Ishikawa (cell line): ENCODE data around the gene TIMM50.

Source experiments
- CEBPB ChIP-seq: IDR thresholded peaks from 2 replicates; pipeline ENCODE4 v1.6.1; 2012
- CREB1 ChIP-seq: IDR thresholded peaks from 2 replicates; pipeline ENCODE4 v1.6.1; 2012; ENCODE audit warnings: low read depth
- EGR1 ChIP-seq: IDR thresholded peaks from 2 replicates; pipeline ENCODE4 v1.6.1; 2012
- EP300 ChIP-seq: IDR thresholded peaks from 2 replicates; pipeline ENCODE4 v1.6.1; 2012; ENCODE audit warnings: borderline replicate concordance
- FOXM1 ChIP-seq: IDR thresholded peaks from 2 replicates; pipeline ENCODE4 v1.6.1; 2012; ENCODE audit warnings: low read depth, borderline replicate concordance
- NFIC ChIP-seq: IDR thresholded peaks from 2 replicates; pipeline ENCODE4 v1.6.1; 2012
- RAD21 ChIP-seq: IDR thresholded peaks from 2 replicates; pipeline ENCODE4 v1.6.1; 2012; ENCODE audit warnings: low read depth
- TAF1 ChIP-seq: IDR thresholded peaks from 2 replicates; pipeline ENCODE4 v1.6.1; 2012; ENCODE audit warnings: low read depth, mild to moderate bottlenecking
- TCF12 ChIP-seq: IDR thresholded peaks from 2 replicates; pipeline ENCODE4 v1.6.1; 2012; ENCODE audit warnings: low read depth
- TEAD4 ChIP-seq: IDR thresholded peaks from 2 replicates; pipeline ENCODE4 v1.6.1; 2012
- YY1 ChIP-seq: IDR thresholded peaks from 2 replicates; pipeline ENCODE4 v1.6.1; 2012; ENCODE audit warnings: low read depth
- ZBTB7A ChIP-seq: IDR thresholded peaks from 2 replicates; pipeline ENCODE4 v1.6.1; 2012; ENCODE audit warnings: low read depth
- TF ChIP-seq, protein P1 (sequence below): IDR thresholded peaks from 2 replicates; pipeline ENCODE4 v1.6.1; 2012; ENCODE audit warnings: low read depth, mild to moderate bottlenecking
- TF ChIP-seq, protein P2 (sequence below): IDR thresholded peaks from 2 replicates; pipeline ENCODE4 v1.6.1; 2012
- TF ChIP-seq, protein P3 (sequence below): IDR thresholded peaks from 2 replicates; pipeline ENCODE4 v1.6.1; 2012

TIMM50 gene

DNA sequence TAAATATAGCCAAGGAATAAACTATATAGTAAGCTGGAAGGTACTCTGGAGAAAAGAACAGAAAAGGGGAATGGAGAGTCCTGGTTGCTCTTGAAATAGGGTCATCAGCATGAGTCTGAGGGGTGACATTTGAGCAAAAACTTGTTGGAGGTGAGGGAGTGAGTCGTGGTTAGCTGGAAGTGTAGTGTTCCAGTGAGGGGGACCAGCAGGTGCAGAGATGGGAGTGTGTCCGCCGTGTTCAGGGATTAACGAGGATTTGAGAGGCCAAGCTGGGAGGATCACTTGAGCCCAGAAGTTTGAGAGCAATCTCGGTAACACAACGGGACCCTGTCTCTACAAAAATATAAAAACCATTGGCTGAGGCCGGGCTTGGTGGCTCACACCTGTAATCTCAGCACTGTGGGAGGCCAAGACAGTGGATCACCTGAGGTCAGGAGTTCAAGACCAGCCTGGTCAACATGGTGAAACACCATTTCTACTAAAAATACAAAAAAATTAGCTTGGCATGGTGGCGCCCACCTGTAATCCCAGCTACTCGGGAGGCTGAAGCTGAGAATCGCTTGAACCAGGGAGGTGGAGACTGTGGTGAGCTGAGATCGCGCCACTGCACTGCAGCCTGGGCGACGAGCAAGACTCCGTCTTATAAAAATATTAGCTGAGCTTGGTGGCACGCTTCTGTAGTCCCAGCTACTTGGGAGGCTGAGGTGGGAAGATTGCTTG lies 34.1 kb upstream of the TIMM50 start:
- no peak for TF ChIP-seq FOXM1
- no peak for TF ChIP-seq YY1
- TF ChIP-seq, protein P1, sequence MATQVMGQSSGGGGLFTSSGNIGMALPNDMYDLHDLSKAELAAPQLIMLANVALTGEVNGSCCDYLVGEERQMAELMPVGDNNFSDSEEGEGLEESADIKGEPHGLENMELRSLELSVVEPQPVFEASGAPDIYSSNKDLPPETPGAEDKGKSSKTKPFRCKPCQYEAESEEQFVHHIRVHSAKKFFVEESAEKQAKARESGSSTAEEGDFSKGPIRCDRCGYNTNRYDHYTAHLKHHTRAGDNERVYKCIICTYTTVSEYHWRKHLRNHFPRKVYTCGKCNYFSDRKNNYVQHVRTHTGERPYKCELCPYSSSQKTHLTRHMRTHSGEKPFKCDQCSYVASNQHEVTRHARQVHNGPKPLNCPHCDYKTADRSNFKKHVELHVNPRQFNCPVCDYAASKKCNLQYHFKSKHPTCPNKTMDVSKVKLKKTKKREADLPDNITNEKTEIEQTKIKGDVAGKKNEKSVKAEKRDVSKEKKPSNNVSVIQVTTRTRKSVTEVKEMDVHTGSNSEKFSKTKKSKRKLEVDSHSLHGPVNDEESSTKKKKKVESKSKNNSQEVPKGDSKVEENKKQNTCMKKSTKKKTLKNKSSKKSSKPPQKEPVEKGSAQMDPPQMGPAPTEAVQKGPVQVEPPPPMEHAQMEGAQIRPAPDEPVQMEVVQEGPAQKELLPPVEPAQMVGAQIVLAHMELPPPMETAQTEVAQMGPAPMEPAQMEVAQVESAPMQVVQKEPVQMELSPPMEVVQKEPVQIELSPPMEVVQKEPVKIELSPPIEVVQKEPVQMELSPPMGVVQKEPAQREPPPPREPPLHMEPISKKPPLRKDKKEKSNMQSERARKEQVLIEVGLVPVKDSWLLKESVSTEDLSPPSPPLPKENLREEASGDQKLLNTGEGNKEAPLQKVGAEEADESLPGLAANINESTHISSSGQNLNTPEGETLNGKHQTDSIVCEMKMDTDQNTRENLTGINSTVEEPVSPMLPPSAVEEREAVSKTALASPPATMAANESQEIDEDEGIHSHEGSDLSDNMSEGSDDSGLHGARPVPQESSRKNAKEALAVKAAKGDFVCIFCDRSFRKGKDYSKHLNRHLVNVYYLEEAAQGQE, result no peak
- no peak for TF ChIP-seq TAF1
- TF ChIP-seq, protein P2, sequence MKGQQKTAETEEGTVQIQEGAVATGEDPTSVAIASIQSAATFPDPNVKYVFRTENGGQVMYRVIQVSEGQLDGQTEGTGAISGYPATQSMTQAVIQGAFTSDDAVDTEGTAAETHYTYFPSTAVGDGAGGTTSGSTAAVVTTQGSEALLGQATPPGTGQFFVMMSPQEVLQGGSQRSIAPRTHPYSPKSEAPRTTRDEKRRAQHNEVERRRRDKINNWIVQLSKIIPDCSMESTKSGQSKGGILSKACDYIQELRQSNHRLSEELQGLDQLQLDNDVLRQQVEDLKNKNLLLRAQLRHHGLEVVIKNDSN, result no peak

DNA sequence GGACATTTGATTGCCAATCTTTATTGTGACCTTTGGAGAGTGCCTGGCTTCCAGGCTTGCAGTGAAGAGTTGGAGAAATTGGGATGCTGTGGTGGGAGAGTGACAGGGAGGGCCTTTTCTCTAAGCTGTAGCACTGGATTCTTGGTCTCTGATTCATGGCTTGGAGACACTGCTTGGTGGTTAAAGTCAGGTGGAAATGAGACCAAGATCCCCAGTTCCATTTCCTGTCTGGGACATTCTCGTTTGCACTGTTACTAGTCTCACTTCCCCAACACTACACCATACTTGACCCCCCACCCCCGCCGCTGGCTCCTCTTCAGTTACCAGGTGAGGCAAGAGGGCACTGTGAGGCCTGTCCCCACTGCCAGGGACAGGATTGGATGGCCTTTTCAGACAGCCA lies 32.4 kb upstream of the TIMM50 start:
- TF ChIP-seq, protein P3, sequence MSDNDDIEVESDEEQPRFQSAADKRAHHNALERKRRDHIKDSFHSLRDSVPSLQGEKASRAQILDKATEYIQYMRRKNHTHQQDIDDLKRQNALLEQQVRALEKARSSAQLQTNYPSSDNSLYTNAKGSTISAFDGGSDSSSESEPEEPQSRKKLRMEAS, result no peak
- TF ChIP-seq, protein P2, result no peak
- TF ChIP-seq TAF1 (no peak), YY1 (no peak), ZBTB7A (no peak), CREB1 (no peak), EGR1 (no peak), NFIC (no peak)

DNA sequence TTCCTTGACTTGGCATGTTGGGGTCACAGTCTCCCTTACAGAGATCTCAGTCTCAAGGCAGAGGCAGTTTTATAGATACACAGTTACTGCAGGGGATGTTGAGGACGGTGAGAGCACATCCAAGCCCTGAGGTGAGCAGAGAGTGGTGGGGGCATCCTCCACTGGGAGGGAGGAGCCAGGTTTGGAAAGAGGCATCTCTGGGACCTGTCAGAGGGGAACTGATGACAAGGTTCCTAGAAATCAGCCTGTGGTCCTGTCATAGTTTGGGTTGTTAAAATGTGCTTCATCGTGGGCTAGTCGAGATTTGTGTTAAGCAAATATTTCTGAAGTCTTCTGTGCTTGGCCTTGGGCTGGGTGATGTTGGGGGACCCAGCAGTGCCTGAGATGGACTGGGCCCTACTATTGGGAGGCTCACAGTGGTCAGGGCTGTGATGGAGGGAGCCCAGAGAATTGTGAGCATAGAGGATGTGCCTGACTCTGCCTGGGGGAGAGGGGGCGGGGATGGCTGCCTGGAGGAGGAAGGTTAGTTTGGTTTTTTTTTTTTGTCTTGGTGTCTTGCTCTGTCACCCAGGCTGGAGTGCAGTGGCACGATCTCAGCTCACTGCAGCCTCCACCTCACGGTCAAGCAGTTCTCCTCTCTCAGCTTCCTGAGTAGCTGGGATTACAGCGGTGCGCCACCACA lies 31.4 kb upstream of the TIMM50 start:
- TF ChIP-seq EP300, result no peak
- TF ChIP-seq TAF1, result no peak
- TF ChIP-seq YY1, result no peak
- no peak for TF ChIP-seq FOXM1
- TF ChIP-seq RAD21, result no peak
- TF ChIP-seq TEAD4, result no peak
- no peak for TF ChIP-seq CREB1
- no peak for TF ChIP-seq CEBPB

DNA sequence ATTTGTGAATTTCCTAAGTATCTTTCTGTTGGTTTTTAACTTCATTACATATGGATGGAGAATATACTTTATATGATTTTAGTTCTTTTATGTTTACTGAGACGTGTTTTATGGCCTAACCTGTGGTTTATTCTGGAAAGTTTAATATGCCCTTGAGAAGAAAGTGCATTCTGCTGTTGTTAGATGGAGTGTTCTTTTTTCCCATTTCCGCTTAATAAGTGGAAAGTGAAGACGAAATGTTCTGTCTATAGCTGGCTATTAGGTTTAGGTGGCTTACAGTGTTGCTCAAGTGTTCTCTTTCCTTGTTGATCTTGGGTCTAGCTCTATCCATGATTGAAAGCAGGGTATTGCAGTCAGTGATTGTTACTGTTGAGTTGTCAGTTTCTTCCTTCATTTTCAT lies 17.2 kb upstream of the TIMM50 start:
- TF ChIP-seq EP300, result no peak
- TF ChIP-seq ZBTB7A, result no peak
- TF ChIP-seq, protein P1, result no peak
- no peak for TF ChIP-seq RAD21
- no peak for TF ChIP-seq TCF12
- TF ChIP-seq TEAD4, result no peak
- TF ChIP-seq, protein P2, result no peak
- TF ChIP-seq, protein P3, result no peak
- no peak for TF ChIP-seq FOXM1
- no peak for TF ChIP-seq TAF1
- no peak for TF ChIP-seq CREB1
- no peak for TF ChIP-seq EGR1
- no peak for TF ChIP-seq NFIC
- TF ChIP-seq CEBPB, result no peak
- TF ChIP-seq YY1, result no peak

DNA sequence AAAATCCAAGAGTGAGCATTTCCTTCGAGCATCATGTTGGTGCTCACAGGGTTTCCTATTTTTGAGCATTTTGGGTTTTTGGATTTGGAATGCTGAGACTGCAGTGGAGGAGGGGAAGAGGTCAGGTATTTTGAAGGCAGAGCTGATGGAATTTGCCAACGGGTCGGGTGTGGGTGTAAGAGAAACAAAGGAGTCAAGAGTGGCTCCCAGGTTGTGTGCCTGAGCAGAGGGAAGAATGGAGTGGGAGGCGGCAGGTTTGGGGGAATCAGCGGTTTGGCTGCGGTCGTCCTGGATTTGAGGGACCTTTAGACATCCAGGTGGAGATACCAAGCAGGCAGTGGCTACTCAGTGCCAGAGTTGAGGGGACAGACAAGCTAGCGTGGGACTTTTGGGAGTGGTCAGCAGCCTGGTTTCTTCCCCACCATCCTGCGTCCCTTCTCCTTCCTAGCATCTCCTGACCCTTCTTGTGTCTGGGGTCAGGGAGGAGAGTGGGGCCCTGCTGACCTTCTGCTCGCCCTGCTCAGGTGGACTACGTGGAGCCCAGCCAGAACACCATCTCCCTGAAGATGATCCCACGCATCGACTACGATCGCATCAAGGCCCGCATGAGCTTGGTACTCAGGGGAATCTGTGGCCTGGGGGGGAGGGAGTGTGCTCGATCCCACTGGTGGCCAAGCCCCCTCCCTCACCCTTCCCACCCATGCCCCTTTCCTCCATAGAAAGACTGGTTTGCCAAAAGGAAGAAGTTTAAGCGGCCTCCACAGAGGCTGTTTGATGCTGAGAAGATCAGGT lies 14.5 kb upstream of the TIMM50 start:
- TF ChIP-seq TCF12 (no peak), TEAD4 (no peak), CEBPB (no peak), FOXM1 (no peak), EGR1 (no peak), NFIC (no peak), ZBTB7A (no peak)
- TF ChIP-seq, protein P2, result no peak
- TF ChIP-seq, protein P3, result no peak
- TF ChIP-seq, protein P1, result no peak
